Right lung (tissue), 5 donors: ENCODE data around the gene CIDEB. TPM values are rescaled to one million over a fixed set of nuclear protein-coding genes. Genes with fewer than 3 reads are reported as not detected.

Experiments used
- DNase-seq, 2 donors: peaks; one replicate each; pipeline ENCODE4 v3.0.0-alpha.2; 2013
- polyA plus RNA-seq, 5 donors: library from polyadenylated mRNA; unstranded; fragments of 120-200 nt; gene quantifications; one replicate each; pipeline versions ENCODE4 v1.2.1 to v1.2.3, GENCODE V29; 2013; ENCODE audit warnings: inconsistent platforms in 1 of 5, low replicate concordance in 1 of 5; ENCODE audit not compliant: insufficient read length in 5 of 5, insufficient read depth in 1 of 5

The CIDEB gene
- polyA plus RNA-seq, 5 donors, result 9.6 to 16.6 (median 14.1) TPM

DNA sequence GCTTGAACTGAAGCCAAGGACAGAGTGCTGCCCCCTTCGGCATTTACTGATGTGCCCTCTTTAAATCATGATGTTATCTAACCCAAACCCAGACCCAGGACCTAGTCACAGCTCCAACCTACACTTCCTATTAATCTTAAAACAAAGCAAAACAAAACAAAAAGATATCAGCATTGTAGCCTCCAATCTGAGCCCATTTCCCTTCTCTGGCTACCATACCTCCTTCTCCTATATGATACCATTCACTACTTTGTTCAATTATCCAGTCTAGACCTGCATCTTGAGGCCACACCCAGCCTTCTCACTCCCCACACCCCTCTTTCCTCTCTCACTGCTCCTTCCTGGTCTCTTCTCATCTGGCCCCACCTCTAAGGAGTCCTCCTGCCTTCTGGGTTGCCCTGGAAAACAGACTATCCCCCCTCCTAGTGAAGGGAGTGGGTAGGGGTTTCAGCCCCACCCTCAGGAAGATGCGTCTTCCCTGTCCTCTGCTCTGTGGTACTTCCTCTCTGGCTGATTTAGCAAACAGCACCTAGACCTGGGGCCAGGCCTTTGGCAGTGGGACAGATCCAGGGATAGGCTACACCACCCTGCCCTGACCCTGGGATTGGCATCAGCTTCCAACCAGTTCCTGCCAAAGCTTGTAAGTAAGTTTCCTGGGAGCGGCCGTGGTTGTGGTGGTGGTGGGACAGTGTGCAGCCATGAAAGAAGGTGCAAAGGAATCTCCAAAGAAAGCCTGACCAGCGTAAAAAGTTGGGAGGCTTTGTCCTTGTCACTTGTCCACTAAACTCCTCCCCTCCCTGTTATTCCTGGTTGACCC lies 6.8 kb upstream of the CIDEB start:
- DNase-seq, result no peak

DNA sequence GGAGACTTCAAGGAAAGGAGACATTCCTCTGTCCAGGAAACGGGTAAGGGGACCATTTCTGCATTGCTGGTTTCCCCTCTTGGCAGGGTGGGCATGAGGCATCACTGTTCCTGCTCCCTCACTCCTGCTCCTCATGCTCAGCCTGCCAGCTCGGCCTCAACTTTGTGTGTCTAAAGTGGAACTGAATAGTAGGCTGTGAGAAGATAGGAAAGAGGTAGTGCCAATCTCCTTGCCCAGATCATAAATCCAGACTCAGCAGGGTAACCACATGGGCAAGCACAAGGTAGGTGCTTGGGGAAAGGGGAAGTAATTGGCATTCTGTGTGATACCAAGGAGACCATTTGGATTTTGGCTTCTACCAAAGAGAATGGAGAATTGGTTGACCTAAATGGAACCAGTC lies 6.1 kb upstream of the CIDEB start:
- DNase-seq, result no peak

DNA sequence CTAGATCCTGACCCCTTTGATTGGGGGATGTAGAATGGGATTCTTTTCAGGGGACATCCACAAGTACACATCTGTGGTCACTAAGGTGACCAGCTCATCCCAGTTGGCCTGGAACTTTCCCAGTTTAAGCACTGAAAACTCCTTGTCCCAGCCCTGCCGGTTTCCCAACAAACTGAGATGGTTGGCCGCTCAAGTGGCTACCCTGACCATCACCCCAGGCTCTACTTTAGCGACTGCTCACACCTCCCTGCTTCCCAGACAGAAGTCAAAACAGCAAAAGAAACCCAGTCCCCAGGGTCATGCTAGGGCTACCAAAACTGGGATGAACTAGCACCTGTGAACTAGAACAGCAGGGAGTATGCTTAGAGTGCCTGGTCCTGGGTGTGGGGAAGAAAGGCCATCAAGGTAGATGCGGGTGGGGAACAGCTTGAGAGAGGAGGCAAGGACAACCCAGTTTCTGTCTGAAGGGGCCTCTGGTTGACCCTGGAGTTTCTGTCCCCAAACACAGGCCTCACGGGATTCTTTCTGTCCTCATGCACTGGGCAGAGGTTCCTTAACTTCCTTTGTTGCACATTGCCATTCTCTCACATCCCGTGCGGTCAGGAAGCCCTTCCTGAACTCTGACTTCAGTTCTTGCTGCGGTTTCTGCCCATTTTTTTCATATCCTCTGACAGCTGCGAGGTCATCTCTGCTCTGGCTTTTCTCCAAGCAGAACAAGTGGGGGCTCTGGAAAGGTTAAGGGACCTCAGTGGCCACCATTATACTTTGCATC lies 5.1 kb upstream of the CIDEB start:
- no peak for DNase-seq

DNA sequence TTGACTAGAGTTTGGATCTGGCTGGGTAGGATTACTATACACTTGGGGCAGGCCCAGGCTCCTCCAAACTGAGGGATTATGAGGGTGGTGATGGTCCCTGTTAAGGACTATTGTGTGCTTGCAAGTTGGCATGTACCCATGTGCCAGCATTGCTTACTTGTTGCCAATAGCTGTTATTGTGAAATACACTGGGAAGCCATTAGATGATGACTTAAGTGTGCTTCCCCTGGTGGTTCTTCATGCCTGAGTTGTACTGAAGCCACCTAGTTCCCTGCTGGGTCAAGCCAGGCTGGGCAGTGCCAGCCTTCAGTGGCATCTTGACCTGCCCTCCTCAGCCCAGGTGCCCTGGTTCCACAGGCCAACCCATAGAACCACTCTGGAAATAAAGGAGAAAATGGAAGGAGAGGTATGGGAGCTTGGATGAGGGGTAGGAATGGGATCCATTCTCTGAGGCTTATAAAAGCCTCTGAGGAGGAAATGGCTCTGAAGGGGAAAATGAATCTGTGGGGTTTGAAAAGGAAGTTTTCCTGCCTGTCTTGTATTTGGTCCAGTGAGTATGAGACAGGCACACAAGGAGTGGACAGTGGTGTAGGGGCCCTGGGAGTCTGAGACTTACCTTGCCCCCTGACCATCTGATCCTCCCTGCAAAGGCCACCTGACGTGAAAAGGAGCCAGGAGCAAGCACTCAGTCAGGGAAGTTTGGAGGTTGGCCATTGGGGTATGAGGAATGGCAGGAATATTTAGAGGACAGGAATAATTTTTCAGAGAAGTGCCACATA lies 4.2 kb upstream of the CIDEB start:
- no peak for DNase-seq

DNA sequence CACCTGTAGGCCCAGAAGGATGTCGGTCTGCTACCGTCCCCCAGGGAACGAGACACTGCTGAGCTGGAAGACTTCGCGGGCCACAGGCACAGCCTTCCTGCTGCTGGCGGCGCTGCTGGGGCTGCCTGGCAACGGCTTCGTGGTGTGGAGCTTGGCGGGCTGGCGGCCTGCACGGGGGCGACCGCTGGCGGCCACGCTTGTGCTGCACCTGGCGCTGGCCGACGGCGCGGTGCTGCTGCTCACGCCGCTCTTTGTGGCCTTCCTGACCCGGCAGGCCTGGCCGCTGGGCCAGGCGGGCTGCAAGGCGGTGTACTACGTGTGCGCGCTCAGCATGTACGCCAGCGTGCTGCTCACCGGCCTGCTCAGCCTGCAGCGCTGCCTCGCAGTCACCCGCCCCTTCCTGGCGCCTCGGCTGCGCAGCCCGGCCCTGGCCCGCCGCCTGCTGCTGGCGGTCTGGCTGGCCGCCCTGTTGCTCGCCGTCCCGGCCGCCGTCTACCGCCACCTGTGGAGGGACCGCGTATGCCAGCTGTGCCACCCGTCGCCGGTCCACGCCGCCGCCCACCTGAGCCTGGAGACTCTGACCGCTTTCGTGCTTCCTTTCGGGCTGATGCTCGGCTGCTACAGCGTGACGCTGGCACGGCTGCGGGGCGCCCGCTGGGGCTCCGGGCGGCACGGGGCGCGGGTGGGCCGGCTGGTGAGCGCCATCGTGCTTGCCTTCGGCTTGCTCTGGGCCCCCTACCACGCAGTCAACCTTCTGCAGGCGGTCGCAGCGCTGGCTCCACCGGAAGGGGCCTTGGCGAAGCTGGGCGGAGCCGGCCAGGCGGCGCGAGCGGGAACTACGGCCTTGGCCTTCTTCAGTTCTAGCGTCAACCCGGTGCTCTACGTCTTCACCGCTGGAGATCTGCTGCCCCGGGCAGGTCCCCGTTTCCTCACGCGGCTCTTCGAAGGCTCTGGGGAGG lies 3.1 kb upstream of the CIDEB start, which contains the start of gene LTB4R:
LTB4R (plus strand) TSS at position 857 of the 959 bp plus-strand sequence. CDS start 4,150 bp downstream, outside the sequence.
- DNase-seq, result peak; percentile 77 to 82

DNA sequence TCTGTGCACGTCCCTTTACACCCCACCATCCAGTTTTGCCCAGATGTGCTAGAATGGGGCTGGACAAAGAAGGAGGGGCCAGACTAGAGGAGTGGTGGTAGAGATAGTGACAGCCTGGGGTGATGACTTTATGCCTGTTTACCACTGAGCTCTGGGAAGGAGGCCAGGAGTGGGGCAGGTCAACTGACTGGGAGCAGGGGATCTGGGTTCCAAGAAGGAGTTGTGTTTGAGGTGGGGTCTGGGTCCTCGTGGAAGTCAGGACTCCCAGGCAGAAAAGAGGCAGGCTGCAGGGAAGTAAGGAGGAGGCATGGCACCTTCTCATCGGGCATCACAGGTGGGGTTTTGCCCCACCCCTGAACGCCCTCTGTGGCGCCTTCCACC lies 2.5 kb upstream of the CIDEB start:
- no peak for DNase-seq

DNA sequence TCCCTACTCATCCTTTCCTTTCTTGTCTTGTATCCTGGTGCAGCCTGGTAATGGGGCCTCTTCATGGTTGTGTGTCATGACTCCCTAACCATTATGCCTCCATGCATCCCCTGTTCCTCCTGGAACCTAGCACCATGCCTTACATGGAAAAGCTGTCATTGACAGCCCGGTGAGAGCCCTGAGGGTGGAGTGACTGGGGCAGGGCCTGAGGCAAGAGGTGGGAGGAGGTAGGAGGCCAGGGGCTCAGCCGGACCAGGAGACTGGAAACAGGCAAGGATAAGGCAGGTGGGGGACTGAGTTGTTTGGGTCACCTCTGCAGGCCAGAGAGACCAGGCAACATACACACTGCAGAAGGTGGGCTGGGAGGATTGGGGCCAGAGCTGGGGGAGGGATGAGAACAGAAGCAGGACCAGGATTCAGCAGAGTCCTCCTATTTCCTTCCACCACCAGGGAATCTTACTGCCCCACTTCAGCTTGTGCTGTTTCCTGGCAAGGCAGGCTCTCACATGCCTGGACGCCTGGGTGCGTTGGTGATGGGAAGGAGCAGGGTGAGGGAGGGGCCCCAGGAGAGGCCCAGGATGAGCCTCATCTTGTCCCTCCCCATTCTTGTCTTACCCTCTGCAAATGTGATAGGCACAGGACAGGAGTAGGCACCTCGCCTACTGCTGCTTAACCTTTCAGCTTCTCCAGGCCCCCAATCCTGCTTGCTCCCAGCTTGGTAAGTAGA lies 1.9 kb upstream of the CIDEB start, which contains the start of gene LTB4R2:
LTB4R2 (plus strand) TSS at position 603 of the 727 bp plus-strand sequence. CDS start 525 bp downstream, outside the sequence.
- DNase-seq, result no peak

DNA sequence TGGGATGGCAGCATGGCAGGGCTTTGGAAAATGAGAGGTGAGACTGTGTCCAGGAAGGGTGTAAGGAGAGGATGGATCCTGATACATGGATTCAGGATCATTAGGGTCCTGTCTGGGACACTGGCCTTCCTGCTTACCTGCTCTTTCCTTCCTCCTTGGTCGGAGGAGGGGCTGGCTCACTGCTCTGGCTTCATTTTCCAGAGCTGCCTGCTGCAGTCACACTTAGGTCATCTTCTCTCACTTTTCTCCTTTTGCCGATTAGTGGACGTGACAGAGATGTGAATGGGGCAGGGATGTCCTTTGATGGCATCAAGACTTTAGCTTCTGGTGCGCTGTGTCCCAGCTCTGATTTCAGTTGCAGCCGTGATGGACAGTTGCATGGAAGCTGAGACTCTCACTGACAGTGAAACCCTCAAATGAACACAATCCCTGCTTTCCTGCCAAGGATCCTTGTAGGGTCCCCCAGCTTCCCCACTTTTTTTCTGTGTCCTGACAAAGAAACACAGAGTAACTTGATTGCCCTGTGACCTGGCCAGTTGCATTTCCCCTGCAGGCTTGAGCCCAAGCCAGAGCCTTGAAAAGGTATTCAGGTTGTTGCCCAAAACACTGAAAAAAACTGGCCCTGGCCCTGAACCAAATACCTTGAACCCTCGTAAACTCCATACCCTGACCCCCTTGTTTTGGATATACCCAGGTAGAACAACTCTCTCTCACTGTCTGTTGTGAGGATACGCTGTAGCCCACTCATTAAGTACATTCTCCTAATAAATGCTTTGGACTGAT lies 756 bp upstream of the CIDEB start:
- no peak for DNase-seq

DNA sequence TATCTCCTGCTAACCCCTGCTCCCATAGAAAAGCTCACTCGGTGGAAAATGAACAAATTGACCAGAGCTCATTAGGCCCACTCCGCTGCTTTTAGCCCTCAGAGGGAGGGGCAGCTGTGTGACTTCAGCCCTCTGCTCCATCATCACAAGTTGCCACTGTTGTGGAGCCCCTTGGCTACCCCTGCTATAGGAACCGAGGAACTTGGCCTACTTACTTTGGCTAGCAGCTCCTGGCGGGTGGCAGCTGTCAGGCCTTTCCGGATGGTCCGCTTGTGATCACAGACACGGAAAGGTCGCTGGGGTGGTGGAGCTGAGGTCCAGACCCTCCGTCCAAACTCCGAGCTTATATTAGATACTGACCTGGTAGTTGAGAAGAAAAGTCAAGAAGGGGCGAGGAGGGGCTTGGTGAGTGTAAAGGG lies 612 bp downstream of the CIDEB start:
- DNase-seq, result no peak

DNA sequence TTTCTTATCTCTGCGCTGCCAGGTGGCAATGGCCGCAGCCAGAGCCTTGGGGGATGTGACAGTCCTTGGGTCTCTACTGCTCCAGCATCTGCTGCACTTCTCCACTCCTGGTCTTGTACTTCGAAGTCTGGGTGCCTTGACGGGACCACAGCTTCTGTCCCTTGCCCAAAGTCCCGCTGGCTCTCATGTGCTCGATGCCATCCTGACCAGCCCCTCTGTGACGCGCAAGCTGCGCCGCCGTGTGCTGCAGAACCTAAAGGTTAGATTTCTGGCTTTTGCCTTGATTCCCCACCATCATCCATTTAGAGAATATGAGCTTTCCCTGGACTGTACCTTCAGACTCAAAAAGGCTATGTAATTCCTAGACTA lies 3.8 kb downstream of the CIDEB start:
- no peak for DNase-seq

DNA sequence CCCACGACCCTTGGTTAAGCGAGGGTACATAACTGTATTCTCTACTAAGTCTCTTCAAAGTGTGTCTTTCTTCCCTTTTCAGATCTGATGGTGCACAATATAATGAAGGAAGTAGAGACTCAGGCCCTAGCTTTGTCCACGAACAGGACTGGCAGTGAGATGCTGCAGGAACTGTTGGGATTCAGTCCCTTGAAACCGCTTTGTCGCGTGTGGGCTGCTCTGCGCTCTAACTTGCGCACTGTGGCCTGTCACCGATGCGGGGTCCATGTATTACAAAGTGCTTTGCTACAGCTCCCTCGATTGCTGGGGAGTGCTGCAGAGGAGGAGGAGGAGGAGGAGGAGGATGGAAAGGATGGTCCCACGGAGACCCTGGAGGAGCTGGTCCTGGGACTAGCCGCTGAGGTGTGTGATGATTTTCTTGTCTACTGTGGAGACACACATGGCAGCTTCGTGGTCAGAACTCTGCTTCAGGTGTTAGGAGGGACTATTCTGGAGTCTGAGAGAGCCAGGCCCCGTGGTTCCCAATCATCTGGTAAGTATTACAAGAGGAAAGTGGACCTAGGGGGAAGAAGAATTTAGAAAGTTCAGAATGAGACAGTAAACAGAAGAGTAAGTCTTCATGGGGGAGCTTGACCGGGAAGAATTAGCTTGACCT lies 7.3 kb downstream of the CIDEB start:
- DNase-seq, result no peak

DNA sequence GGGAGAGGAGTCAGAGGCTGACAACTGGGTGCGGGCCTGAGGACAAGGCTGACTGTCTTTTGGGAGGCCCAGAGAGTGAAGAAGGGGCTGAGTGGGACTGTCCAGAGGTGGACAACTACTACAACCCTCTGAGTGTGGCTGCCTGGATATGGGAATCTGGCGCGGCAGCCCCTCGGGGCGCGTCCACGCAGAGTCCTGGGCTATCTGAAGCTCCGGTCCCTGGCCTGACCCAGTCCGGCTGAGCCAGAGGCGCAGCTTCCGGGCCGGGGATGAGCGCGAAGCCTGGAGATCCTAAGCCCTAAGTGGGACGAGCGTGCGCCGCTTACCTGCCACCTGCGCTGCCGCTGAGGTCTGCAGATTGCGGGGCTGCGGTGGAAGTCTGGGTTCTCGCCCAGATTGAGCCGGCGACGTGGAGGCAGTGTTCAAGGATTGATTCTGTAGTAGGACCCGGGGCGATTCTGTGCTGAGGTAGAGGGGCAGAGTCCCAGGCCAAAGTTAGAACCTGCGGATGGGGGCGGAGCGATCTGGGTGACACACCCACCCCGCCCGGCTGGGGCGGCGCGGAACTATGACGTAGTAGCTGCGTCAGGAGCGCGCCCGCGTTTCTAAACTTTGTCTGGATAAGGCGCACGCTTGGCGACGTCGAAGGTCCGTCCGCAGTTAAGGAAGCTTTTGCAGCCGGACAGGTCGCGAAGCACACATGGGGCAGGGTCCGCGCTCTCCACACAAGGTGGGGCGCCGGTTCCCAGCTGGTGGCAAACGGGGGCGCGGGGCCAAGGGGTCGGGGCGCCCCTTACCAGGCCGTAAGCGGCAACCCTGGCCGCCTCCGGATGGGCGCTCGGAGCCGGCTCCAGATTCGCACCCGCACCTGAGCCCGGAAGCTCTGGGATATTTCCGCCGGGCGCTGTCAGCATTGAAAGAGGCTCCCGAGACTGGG lies 8.3 kb downstream of the CIDEB start, which contains the start of the genes DHRS1 and NOP9:
DHRS1 (minus strand) TSS at position 526 of the 937 bp plus-strand sequence. CDS start 674 bp downstream, outside the sequence.
NOP9 (plus strand) TSS at position 596 of the 937 bp plus-strand sequence; CDS start at position 701, 105 bp downstream.
- DNase-seq, result peak; percentile 89

DNA sequence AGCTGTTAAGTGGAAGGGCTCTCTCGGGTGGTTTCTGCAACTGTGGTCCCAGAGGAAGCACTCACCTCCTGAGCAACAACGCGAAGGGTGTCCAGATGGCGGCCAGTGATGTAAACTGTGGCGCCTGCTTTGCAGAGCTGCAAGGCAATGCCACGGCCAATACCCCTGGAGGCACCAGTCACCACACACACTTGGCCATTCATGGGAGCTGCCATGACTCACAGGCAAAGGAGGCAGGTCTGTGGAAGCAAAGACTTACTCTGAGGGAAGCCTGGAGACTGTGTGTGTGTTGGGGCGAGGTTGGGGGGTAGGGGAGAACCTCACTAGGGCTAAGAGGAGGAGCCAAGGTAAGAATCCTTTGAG lies 8.9 kb downstream of the CIDEB start:
- no peak for DNase-seq

DNA sequence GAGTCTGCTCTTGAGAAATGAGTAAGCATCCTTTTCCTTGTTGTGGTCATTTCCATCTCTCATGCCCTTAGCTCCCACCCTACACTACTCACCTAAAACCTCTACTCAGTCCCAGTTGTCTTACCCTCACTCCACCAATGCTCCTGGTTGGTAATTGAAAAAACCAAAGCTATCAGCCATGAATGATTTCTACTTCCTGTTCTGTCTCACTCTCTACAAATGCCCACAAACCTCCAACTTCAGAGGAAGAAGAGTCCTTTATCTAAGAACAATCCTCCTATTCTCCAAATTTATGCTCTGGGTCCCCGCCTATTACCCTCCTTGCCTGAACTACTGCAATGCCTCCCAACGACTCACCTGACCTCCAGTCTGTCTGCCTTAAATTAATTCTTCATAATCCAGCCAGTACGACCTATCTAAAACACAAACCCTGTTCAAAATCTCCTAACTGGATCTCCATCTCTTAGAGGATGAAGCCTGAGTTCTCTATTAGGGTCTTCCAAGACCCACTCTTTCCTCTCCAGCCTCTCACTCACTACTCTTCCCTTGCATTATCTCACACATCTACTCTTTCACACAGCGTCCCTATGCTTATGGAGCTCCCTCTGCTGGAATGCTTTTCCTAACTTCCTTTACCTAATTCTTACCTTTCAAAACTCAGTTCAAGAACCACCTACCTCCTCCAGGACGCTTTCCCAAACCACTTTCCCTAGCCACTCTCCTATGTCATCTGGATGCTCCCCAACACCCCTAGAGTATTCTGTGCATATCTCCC lies 10.4 kb downstream of the CIDEB start:
- DNase-seq, result no peak

DNA sequence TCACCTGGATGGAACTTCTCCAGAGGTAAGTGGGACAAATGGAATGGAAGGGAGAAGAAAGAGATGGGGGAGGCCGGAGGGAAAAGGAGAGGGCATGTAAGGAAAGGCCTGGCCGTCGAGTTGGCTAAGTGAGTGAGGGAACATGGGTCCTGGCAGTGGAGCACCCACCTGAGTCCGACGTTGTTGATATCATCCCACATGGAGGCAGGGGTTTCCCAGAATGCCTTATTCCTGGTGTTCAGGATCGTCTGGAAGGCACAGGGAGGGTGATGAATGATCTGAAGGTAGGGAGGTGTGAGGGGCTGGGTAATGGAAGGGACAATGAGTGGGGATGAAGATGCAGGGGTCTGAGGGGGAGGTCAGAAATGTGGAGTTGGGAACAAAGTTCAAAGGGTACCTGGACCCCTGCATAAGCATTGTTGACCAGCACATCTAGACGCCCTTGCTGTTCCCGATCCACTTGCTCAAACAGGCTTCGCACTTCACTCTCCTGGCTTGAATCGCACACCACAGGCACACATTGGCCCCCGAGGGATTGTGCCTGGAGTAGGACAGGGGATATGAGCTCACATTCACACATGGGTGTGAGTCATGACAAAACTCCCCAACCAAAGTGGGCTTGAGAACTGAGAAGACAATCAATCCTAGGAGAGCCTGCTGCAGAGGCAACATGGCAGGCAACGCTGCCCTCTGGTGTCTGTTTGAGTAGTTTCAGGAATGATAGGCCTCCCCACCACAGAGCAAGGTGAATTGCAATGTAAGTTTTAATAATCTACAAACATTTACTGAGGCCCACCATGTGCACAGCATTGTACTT lies 11.2 kb downstream of the CIDEB start:
- DNase-seq, result peak in 1 of 2 donors; percentile 61

DNA sequence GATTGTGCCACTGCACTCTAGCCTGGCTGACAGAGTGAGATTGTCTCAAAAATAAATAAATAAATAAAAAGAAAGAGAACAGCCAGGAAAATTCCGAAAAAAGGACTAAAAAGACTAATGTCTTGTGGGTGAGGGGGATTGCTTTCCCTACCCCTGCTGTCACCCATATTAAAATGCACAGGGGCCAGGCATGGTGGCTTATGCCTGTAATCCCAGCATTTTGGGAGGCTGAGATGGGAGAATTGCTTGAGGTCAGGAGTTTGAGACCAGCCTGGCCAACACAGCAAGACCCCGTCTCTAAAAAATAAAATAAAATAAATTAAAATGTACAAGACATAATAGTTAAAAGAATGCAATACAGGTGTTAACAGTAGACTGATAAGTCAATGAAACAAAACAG lies 14.3 kb downstream of the CIDEB start:
- no peak for DNase-seq
